Activated CD4-positive, alpha-beta T cell treated with anti-CD3 and anti-CD28 coated beads, Interleukin-2, amount 50 U/mL, for 24 hours (primary cell): ENCODE measurements around the gene SLC43A1.

ENCODE experiments used
- DNase-seq, 2 donors: peaks; one replicate each; pipeline ENCODE4 v3.0.0-alpha.2; 2020; ENCODE audit warnings: low read depth in 1 of 2, low spot score in 1 of 2

Gene SLC43A1

DNA sequence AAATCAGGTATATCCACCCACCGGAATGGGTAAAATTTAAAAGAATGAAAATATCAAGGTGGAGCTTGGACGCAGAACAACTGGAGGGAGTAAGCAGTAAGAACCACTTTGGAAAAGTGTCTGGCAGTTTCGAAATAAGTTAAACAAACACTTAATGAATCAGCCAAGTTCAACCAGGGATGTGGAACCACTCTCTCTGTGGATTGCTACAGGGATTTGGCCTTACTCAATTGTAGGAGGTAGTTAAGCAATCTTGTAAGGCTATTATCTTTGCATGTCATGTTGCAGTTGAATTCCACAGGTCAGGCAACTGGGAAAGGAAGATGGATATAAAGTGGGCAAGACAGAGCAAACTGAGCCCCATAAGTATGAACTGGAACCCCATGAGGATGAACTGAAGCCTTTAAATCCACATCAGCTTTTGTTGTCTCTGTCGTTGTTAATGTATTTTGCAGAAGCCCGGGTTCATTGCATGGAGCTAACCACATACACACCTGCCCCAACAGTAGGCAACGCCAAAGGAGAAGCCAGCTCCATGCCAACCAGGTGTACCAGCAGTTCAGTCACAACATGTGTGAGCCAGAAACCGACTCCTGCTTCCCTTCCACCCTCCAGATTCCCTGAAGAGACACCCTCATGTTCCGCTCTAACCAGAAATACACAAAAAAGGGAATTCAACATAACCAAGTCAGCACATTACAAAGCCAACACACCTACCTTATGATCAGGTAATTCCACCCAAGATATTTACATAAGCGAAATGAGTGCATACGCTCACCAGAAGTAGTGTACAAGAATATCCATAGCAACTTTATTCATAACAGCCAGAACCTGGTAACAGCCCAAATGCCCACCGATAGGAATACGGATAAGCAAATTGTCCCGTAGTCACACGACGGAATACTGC lies 80.6 kb downstream of the SLC43A1 start:
- DNase-seq = no peak
